CD14-positive monocyte (primary cell): ENCODE measurements around the gene LTV1. TPM values are rescaled to one million over a fixed set of nuclear protein-coding genes. Genes with fewer than 3 reads are reported as not detected.

Experiments
- DNase-seq, 3 donors: peaks; one replicate each; pipeline ENCODE4 v3.0.0-alpha.2; 2011 to 2022
- H2AFZ ChIP-seq: 2 replicates; pipeline ENCODE4 v1.6.0; 2012; ENCODE audit warnings: mild to moderate bottlenecking, low read depth, low read length, inconsistent platforms; ENCODE audit not compliant: insufficient read depth, poor library complexity, severe bottlenecking
- H3K27ac ChIP-seq, 2 donors: 1 replicate in 1 of 2; 2 replicates in 1 of 2; pipeline ENCODE4 v1.5.1; 2012 to 2013; ENCODE audit warnings: low read length in 2 of 2, control low read depth in 1 of 2, inconsistent platforms in 1 of 2, low read depth in 1 of 2, mild to moderate bottlenecking in 1 of 2
- H3K27me3 ChIP-seq, 2 donors: one replicate each; pipeline versions ENCODE4 v1.6.0 to v1.6.1; 2011 to 2013; ENCODE audit warnings: low read length in 2 of 2; ENCODE audit not compliant: control insufficient read depth in 2 of 2, insufficient read depth in 2 of 2
- H3K36me3 ChIP-seq, 2 donors: replicated peaks in 1 of 2; 1 replicate in 1 of 2; 2 replicates in 1 of 2; pipeline versions ENCODE4 v1.5.1 to v1.6.1; 2012 to 2013; ENCODE audit warnings: low read length in 2 of 2, control low read depth in 1 of 2, inconsistent platforms in 1 of 2, mild to moderate bottlenecking in 1 of 2; ENCODE audit not compliant: insufficient read depth in 2 of 2, control insufficient read depth in 1 of 2
- H3K4me1 ChIP-seq, 2 donors: 1 replicate in 1 of 2; 2 replicates in 1 of 2; pipeline versions ENCODE4 v1.5.1 to v1.6.1; 2012 to 2013; ENCODE audit warnings: low read length in 2 of 2, control low read depth in 1 of 2, inconsistent platforms in 1 of 2, mild to moderate bottlenecking in 1 of 2, moderate library complexity in 1 of 2; ENCODE audit not compliant: insufficient read depth in 2 of 2, control insufficient read depth in 1 of 2
- H3K4me2 ChIP-seq: replicated peaks from 2 replicates; pipeline ENCODE3; 2012; ENCODE audit warnings: low read length, moderate library complexity, mild to moderate bottlenecking; ENCODE audit not compliant: poor library complexity, severe bottlenecking; ENCODE audit errors: extremely low read depth
- H3K4me3 ChIP-seq, 3 experiments: fragments of 200-600 bp in 1 of 3; sonication (generic) in 1 of 3; replicated peaks in 1 of 3; 1 replicate in 2 of 3; 2 replicates in 1 of 3; pipeline ENCODE4 v1.5.1; 2011 to 2013; ENCODE audit warnings: low read length in 3 of 3, mild to moderate bottlenecking in 3 of 3, control low read depth in 2 of 3, low read depth in 2 of 3, inconsistent platforms in 1 of 3, moderate library complexity in 1 of 3
- H3K79me2 ChIP-seq: 2 replicates; pipeline ENCODE4 v1.6.0; 2012; ENCODE audit warnings: mild to moderate bottlenecking, control low read depth, inconsistent platforms, low read length, moderate library complexity; ENCODE audit not compliant: insufficient read depth
- H3K9ac ChIP-seq: 2 replicates; pipeline ENCODE4 v1.6.0; 2017; ENCODE audit warnings: low read length, mild to moderate bottlenecking; ENCODE audit not compliant: insufficient read depth, poor library complexity, severe bottlenecking
- H3K9me3 ChIP-seq, 2 donors: replicated peaks in 1 of 2; 1 replicate in 1 of 2; 2 replicates in 1 of 2; pipeline versions ENCODE4 v1.5.1 to v1.6.1; 2012 to 2013; ENCODE audit warnings: low read length in 2 of 2, control low read depth in 1 of 2; ENCODE audit not compliant: control insufficient read depth in 1 of 2, insufficient read depth in 1 of 2
- H4K20me1 ChIP-seq: 2 replicates; pipeline ENCODE4 v1.6.0; 2012; ENCODE audit warnings: mild to moderate bottlenecking, low read length, control low read depth, moderate library complexity; ENCODE audit not compliant: insufficient read depth
- H3K27ac Mint-ChIP-seq, 7 donors: one replicate each; pipeline ENCODE4 v1.8.0; 2020; ENCODE audit warnings: mild to moderate bottlenecking in 7 of 7, mixed read lengths in 7 of 7, moderate library complexity in 6 of 7, inconsistent platforms in 2 of 7
- H3K27me3 Mint-ChIP-seq, 3 donors: one replicate each; pipeline ENCODE4 v1.8.0; 2021 to 2022; ENCODE audit warnings: low read depth in 3 of 3, mild to moderate bottlenecking in 3 of 3, mixed read lengths in 3 of 3, moderate library complexity in 3 of 3, inconsistent platforms in 1 of 3
- H3K36me3 Mint-ChIP-seq, 2 donors: one replicate each; pipeline ENCODE4 v1.8.0; 2020; ENCODE audit warnings: mixed read lengths in 2 of 2, inconsistent platforms in 1 of 2, mild to moderate bottlenecking in 1 of 2
- H3K4me1 Mint-ChIP-seq: one replicate; pipeline ENCODE4 v1.8.0; 2020; ENCODE audit warnings: mild to moderate bottlenecking, mixed read lengths
- H3K4me3 Mint-ChIP-seq, 2 donors: one replicate each; pipeline ENCODE4 v1.8.0; 2020; ENCODE audit warnings: mild to moderate bottlenecking in 2 of 2, mixed read lengths in 2 of 2, moderate library complexity in 1 of 2
- H3K9me3 Mint-ChIP-seq, 7 donors: one replicate each; pipeline ENCODE4 v1.8.0; 2020 to 2022; ENCODE audit warnings: mixed read lengths in 7 of 7, mild to moderate bottlenecking in 6 of 7, moderate library complexity in 6 of 7, inconsistent platforms in 2 of 7
- WGBS: methylation state at CpG from one replicate; pipeline ENCODE4 v1.1.5; 2013; ENCODE audit warnings: missing lambda C conversion rate; ENCODE audit not compliant: insufficient coverage; 5-methylcytosine and 5-hydroxymethylcytosine counted together
- intact Hi-C, 2 donors: fragments of 100-400 bp; cut with micrococcal nuclease; formaldehyde crosslinking; loops; one replicate each; pipeline versions ENCODE4 v1.15.0 to v1.15.1; 2023
- polyA plus RNA-seq, 3 donors: library from polyadenylated mRNA; depleted of rRNA in 1 of 3; unstranded in 2 of 3; stranded (reverse) in 1 of 3; fragments of 300-500 nt in 2 of 3; fragments of >200 nt in 1 of 3; fragmentation: Illumina TruSeq in 2 of 3; gene quantifications; 1 replicate in 2 of 3; 2 replicates in 1 of 3; pipeline ENCODE4 v1.2.3, GENCODE V29; 2012 to 2021
- TF ChIP-seq, protein P1 (sequence below): fragments of 200-600 bp; IDR thresholded peaks from one replicate; pipeline ENCODE4 v1.8.0; 2022; ENCODE audit warnings: antibody characterized with exemption, mild to moderate bottlenecking

Gene LTV1
- polyA plus RNA-seq, 3 donors = 10.5 to 15.4 (median 11.6) TPM

DNA sequence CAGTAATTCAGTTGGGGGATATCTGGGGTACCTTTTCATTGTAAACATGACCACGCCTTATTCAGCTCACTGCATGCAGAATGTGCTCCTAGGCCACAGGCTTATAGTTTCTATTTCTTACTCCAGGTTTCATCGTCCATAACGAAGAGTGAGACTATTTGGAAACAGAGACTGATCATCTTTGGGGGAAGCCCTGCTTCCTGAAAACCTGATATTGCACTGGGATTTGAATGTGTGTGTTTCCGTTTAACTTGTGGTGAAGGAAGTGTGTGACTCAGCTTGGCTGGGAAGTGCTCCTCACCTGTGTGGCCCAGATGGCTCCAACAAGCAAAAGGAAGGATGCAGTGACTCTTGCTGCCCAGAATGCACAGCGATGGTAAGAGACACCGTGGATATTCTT, 19.6 kb upstream of the LTV1 start:
- H4K20me1 ChIP-seq = no peaks in the 10 kb centered on the region
- TF ChIP-seq, protein P1, sequence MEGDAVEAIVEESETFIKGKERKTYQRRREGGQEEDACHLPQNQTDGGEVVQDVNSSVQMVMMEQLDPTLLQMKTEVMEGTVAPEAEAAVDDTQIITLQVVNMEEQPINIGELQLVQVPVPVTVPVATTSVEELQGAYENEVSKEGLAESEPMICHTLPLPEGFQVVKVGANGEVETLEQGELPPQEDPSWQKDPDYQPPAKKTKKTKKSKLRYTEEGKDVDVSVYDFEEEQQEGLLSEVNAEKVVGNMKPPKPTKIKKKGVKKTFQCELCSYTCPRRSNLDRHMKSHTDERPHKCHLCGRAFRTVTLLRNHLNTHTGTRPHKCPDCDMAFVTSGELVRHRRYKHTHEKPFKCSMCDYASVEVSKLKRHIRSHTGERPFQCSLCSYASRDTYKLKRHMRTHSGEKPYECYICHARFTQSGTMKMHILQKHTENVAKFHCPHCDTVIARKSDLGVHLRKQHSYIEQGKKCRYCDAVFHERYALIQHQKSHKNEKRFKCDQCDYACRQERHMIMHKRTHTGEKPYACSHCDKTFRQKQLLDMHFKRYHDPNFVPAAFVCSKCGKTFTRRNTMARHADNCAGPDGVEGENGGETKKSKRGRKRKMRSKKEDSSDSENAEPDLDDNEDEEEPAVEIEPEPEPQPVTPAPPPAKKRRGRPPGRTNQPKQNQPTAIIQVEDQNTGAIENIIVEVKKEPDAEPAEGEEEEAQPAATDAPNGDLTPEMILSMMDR = no peak
- no peak overlapping the region for H2AFZ ChIP-seq
- no peaks in the 10 kb centered on the region for H3K4me1 ChIP-seq
- no peak overlapping the region for H3K27ac ChIP-seq
- no peaks in the 10 kb centered on the region for H3K79me2 ChIP-seq
- peaks cover 10 to 55% of the 10 kb centered on the region in 2 donors for H3K36me3 ChIP-seq
- no peaks in the 10 kb centered on the region for H3K9me3 Mint-ChIP-seq
- no peak overlapping the region for H3K4me3 ChIP-seq
- WGBS = 59% methylated on average over 3 of the region's 6 CpGs
- H3K4me3 Mint-ChIP-seq = no peak overlapping the region
- no peaks in the 10 kb centered on the region for H3K27me3 Mint-ChIP-seq
- H3K27ac Mint-ChIP-seq = no peak overlapping the region
- no peaks in the 10 kb centered on the region for H3K4me1 Mint-ChIP-seq
- H3K27me3 ChIP-seq = no peaks in the 10 kb centered on the region
- H3K9me3 ChIP-seq = no peaks in the 10 kb centered on the region
- intact Hi-C loops = no loop called here
- no peak overlapping the region for H3K9ac ChIP-seq
- H3K36me3 Mint-ChIP-seq = peaks cover 32 to 37% of the 10 kb centered on the region in 2 donors
- H3K4me2 ChIP-seq = no peak overlapping the region
- no peak for DNase-seq

DNA sequence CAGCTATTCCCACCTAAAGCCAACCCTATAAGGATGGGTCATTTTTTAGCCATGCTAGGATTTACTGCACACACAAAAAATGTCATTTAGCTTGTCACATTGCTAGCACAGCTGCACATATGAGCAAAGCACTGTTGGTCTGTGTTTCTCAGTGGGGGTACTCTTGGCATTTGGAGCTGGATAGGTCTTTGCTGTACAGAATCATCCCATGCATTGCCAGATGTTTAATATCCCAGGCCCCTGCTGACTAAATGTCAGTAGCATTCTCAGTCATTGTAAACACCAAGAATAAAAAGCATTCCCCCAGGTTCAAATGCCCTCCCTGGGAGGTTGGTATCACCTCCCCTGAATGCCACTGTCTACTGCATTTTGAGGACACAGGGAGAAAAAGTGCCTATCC, 14.6 kb upstream of the LTV1 start:
- Histone ChIP-seq H3K27me3 (no peaks in the 10 kb centered on the region), H4K20me1 (no peaks in the 10 kb centered on the region), H3K36me3 (peaks cover 12 to 40% of the 10 kb centered on the region in 2 donors), H2AFZ (no peak overlapping the region), H3K9ac (no peak overlapping the region), H3K4me2 (no peak overlapping the region), H3K4me3 (no peak overlapping the region), H3K79me2 (no peaks in the 10 kb centered on the region), H3K27ac (no peak overlapping the region), H3K9me3 (no peaks in the 10 kb centered on the region), H3K4me1 (no peaks in the 10 kb centered on the region)
- no peaks in the 10 kb centered on the region for H3K4me1 Mint-ChIP-seq
- peaks cover 27 to 30% of the 10 kb centered on the region in 2 donors for H3K36me3 Mint-ChIP-seq
- DNase-seq = no peak
- TF ChIP-seq, protein P1 = no peak
- H3K27ac Mint-ChIP-seq = no peak overlapping the region
- intact Hi-C loops = no loop called here
- H3K4me3 Mint-ChIP-seq = no peak overlapping the region
- H3K9me3 Mint-ChIP-seq = no peaks in the 10 kb centered on the region
- peaks cover 0 to under 1% (median 0%) of the 10 kb centered on the region in 3 donors for H3K27me3 Mint-ChIP-seq
